ENCODE data around the gene NPFFR1.

DNA sequence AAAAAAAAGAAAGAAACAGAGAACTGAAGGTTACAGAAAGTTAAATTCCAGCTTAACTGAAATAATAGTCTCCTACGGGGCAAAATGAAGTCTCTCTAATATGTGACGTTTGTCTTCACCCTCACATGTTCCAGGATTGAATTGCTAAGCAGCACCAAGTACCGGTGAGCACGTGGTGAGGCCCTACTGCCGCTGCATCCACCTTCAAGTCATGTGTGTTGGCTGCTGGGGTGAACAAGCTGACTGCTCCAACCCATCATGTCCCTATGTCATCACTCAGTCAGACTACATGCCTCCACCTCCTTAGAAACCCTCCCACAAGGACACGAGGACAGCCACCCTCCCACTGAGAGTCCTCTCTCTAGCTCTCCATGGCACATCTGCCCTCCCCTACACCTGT, 35.4 kb upstream of the NPFFR1 start:
- TF ChIP-seq CTCF (IDR thresholded peaks at IDR 0.05), result no peak
- TF ChIP-seq POLR2AphosphoS5 (IDR thresholded peaks at IDR 0.05), result no peak
- no peak for TF ChIP-seq POLR2A (IDR thresholded peaks at IDR 0.05)
- TF ChIP-seq EP300 (IDR thresholded peaks at IDR 0.05), result no peak
